Suppressor macrophage treated with lipopolysaccharide for 1 hour (primary cell): ENCODE data around the gene ZNF512B.
"Not testable (repeated sequence)": the region's sequence is repeated elsewhere in the genome, so short reads cannot be mapped to it uniquely, and the experiment has no call there.

Experiments
- DNase-seq, 3 donors: peaks; one replicate each; pipeline ENCODE4 v3.0.0-alpha.2; 2020 to 2022

The ZNF512B gene

GRCh38 chr20:63978319-63979228, 8.8 kb upstream of the ZNF512B start:
- peak; percentile 40 to 62 (median 40) for DNase-seq

DNA sequence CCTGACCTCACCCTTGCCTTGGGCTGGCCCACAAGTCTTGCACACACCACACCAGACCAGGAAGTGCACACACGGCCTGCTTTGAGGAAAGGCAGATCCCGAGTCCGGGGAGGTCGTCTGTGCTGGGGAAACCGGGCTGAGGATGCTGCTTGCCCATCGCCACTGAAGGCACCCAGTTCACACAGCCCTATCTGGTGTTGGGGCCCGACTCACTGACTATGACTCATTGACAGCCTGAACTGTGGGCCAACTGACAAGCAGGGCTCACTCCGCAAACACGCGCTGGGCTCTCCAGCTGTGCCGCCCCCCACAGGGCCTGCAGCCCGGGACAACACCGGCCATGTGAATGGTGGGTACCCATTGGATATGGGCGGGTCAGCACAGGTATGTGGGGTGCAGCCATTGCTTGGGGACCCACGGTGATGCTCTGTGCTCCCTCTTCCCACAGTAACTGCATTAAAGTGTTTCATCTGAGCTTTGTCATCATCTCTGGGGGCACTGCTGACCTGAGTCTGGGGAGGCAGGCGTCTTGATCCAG, 8.1 kb upstream of the ZNF512B start:
- peak; percentile 66 to 72 (median 69) for DNase-seq

GRCh38 chr20:63976980-63977738, 7.4 kb upstream of the ZNF512B start:
- DNase-seq, result peak; percentile 54

DNA sequence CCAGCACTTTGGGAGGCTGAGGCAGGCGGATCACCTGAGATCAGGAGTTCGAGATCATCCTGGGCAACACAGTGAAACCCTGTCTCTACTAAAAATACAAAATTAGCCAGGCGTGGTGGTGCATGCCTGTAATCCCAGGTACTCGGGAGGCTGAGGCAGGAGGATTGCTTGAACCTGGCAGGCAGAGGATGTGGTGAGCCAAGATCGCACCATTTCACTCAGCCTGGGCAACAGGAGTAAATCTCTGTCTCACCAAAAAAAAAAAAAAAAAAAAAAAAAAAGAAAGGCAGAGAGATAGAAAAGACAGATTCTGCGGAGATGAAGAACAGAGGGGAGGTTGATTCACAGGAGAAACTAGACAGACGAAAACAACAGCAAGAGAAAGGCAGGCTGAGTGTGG, 6.8 kb upstream of the ZNF512B start:
- DNase-seq, result not testable (repeated sequence)

DNA sequence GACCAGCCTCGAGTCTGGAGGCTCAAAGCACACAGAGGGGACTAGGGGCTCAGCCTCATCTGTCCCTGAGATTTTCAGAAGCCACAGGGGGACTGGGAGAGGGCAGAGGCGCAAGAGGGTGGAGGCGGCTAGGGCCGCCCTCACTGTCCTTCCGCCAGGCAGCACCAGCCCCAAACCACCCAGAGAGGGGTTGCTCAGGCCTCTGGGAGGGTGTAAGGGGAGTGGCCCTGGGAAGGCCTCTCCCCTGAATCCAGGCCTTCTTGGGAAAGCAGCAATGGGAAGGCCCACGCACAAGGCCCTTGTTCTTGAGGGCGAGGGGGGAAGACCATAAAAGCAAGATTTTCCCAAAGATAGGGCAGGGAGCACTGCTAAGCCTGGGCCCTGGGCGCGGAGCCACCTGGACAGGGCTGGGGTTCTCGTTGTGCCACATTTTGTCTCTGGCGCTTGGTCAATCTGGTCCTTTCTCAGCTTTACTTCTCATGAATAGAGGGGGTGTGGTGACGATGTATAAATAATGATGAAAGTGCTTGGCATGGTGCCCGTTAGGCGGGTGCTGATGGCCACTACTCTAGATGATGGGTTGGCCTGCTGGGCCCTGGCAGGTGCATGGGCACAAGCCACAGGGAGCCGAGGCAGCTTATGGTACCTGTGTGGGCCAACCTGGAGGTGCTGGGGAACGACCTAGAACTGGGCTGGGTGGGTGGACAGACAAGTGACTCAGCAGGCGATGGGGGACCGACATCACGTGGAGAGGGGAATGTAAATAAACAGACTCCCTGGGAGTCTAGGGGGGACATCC, 4.9 kb upstream of the ZNF512B start:
- DNase-seq, result no peak

GRCh38 chr20:63973636-63974401, 4.1 kb upstream of the ZNF512B start:
- peak; percentile 92 to 97 (median 94) for DNase-seq

GRCh38 chr20:63973160-63973479, 3.4 kb upstream of the ZNF512B start:
- DNase-seq, result no peak

- DNase-seq, result no peak
These were observed 2.8 kb upstream of the ZNF512B start for GRCh38 chr20:63972312-63973159.

GRCh38 chr20:63971960-63972311, 2.2 kb upstream of the ZNF512B start:
- not testable (repeated sequence) for DNase-seq

- no peak for DNase-seq
These were observed 1.1 kb upstream of the ZNF512B start for GRCh38 chr20:63970714-63971431.

DNA sequence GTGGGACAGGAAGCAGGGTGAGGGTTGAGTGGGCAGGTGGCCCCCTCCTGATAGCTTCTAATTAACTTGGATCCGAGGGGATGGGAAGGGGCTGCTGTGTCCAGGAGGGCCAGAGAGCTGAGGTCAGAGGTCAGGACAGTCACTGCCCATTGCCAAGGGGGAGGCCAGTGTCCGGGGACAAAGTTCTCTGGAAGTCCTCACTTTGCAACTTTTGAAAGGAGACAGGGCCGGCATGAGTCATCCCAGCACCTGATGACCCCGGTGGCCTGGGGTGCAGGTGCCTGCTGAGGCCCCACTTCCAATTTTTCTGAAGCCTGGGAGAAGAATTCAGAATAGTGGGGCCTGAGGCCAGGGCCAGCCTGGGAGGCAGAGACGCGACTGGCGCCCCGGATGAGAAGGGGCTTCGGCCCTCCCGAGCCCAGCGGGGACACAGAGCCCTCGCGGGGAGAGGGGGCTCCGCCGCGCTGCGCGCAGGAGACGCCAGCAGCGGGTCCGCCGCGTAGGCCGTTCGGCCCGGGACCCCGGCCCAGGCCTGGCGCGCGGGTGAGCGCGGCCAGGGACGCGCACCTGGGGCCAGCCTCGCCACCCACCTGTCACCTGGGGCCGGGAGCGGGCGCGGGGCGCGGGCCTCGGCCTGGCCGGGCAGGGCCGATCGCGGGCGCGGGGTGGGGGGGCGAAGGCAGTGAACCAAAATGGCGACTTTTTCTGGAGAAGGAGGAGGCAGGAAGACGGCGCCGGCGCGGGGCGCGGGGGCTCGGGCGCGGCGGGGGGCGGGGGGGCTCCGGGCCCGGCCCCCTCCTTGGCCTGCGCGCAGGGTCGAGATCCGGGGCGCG, 586 bp downstream of the ZNF512B start:
- no peak for DNase-seq

DNA sequence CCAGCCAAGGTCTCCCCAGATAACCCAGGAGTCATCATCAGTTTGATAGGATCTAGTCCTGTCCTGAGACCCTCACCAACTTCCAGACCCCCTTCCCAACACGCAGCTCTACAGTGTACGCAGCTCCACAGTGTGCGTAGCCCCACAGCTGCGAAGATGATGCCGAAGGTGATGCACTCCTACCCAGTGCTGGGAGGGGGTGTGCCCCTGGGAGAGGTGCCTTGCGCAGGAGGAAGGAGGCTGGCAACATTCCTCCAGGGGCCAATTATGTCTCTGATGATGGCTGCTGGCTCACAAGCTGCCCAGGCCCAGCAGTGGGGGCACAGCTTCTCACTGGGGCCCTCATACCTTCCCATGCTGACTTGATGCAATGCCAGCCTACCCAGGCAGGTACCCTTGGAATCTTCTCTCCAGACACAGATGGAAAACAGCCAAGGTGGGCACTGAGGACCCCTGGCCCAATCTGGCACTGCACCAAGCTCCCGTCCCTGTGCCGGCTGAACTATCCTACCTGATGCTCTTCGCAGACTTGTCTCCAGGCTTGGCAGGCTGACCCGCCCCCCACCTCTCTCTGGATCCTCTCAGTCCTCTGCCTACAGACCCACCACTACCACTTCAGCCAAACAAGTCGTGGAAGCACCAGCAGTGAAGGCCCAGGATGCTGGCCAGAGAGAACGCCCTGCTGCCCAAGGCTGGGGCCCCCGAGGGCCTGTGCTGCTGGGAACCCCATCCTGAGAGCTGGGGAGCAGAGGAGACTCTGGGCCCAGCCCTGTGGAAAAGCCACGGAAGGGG, 1.4 kb downstream of the ZNF512B start:
- no peak for DNase-seq

GRCh38 chr20:63967330-63968135, 2.2 kb downstream of the ZNF512B start:
- DNase-seq, result no peak

GRCh38 chr20:63966944-63967322, 2.8 kb downstream of the ZNF512B start:
- no peak for DNase-seq

DNA sequence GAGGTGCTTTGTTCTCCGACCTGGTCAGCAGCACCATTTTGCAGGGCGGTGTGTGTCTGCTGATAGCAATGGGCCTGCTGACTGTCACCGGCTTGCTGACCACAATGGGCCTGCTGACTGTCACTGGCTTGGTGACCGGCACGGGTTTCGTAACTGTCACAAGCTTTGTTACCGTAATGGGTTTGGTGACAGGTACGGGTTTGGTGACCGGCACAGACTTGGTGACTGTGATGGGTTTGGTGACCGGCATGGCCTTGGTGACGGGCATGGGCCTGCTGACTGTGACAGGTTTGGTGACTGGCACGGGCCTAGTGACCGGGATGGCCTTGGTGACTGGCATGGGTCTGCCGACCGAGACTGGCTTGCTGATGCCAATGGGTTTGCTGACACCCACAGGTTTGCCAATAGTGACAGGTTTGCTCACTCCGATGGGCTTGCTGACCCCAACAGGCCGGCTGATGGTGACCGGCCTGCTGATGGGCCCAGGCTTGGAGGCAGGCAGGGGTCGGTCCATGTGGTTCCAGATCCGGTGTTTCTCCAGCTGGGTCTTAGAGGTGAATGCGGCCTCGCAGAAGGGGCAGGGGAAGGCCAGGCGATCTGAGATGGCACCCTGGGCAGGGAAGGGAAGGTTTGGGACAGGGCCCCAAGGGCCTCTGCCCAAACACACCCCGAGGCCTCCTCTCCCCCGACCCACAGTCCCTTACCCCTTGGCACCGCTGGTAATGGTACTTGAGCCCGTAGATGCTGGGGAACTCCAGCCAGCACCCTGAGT, 3.4 kb downstream of the ZNF512B start:
- DNase-seq, result no peak

DNA sequence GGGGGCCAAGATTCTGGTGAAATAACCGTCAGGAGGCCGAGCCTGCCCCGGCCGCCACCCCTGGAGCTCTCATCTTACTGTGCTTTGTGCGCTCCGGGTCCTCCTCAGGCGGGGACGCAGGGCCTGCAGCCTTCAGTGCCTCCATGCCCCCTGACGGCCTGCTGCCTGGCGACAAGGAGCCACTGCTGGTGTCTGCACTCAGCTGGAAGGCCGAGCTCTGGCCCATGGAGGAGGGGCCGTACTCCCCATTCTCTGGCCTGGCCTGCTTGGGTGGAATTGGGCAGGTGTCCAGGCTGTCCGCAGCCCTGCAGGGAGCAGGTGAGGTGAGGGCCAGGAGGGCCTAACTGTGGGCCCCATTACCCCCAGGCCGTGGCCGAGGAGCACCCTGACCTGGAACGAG, 5.3 kb downstream of the ZNF512B start:
- no peak for DNase-seq

DNA sequence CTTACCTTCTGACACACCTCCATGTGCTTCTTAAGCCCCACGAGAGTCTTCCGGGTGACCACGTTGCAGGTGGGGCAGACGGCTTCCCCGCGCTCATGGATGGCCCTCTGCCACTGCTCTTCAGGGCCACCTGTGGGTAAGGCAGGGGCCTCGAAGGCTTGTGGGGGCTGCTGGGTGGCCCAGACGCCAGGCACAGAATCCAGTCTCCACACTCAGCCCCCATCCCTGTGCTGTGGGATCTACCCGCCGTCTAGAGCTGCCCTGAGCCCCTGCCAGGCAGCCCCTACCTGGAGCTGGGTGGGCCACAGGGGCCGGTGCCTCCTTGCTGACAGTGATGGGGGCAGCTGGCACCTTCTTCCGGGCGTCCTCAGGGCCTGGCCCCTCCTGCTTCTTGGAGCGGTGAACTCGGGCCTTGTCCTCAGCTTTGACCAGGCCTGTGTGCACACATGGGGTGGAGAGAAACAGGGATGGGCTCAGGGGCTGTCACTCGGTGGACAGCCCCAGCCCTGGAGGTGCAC, 5.9 kb downstream of the ZNF512B start:
- no peak for DNase-seq
